Nephron progenitor cell (in vitro differentiated cells): ENCODE data around the gene TGM3.

ENCODE experiments used
- DNase-seq: peaks from one replicate; pipeline ENCODE4 v3.0.0; 2021
- H3K27ac Mint-ChIP-seq: 2 replicates; pipeline ENCODE4 v1.8.0; 2021; ENCODE audit warnings: mild to moderate bottlenecking, moderate library complexity, mixed read lengths
- H3K27me3 Mint-ChIP-seq: 2 replicates; pipeline ENCODE4 v1.8.0; 2021; ENCODE audit warnings: mild to moderate bottlenecking, low read depth, mixed read lengths; ENCODE audit not compliant: poor library complexity
- H3K36me3 Mint-ChIP-seq: 2 replicates; pipeline ENCODE4 v1.8.0; 2021; ENCODE audit warnings: low read depth, mixed read lengths
- H3K4me1 Mint-ChIP-seq: 2 replicates; pipeline ENCODE4 v1.8.0; 2021; ENCODE audit warnings: mixed read lengths
- H3K4me3 Mint-ChIP-seq: 2 replicates; pipeline ENCODE4 v1.8.0; 2021; ENCODE audit warnings: mild to moderate bottlenecking, moderate library complexity, mixed read lengths
- H3K9me3 Mint-ChIP-seq: 2 replicates; pipeline ENCODE4 v1.8.0; 2021; ENCODE audit warnings: mild to moderate bottlenecking, moderate library complexity, mixed read lengths
- CTCF ChIP-seq: fragments of 200-600 bp; sonication (generic); IDR thresholded peaks from 2 replicates; pipeline ENCODE4 v1.5.0; 2021; ENCODE audit warnings: antibody characterized with exemption

TGM3 gene

GRCh38 chr20:2305479-2305878, 9.7 kb downstream of the TGM3 start:
- Mint-ChIP-seq H3K36me3 (no peaks in the 10 kb centered on the region), H3K9me3 (no peaks in the 10 kb centered on the region), H3K27me3 (peaks cover 13% of the 10 kb centered on the region), H3K27ac (no peak overlapping the region), H3K4me1 (peaks cover 30% of the 10 kb centered on the region), H3K4me3 (no peak overlapping the region)
- no peak for TF ChIP-seq CTCF
- no peak for DNase-seq

GRCh38 chr20:2305946-2306345, 10.1 kb downstream of the TGM3 start:
- no peak for DNase-seq
- Mint-ChIP-seq H3K27me3 (peaks cover 13% of the 10 kb centered on the region), H3K4me3 (no peak overlapping the region), H3K27ac (no peak overlapping the region), H3K4me1 (peaks cover 32% of the 10 kb centered on the region), H3K36me3 (no peaks in the 10 kb centered on the region), H3K9me3 (no peaks in the 10 kb centered on the region)
- TF ChIP-seq CTCF = no peak

- Mint-ChIP-seq H3K4me3 (no peak overlapping the region), H3K9me3 (no peaks in the 10 kb centered on the region)
These were observed 11.3 kb downstream of the TGM3 start for GRCh38 chr20:2307136-2307535.

GRCh38 chr20:2311329-2311728, 15.5 kb downstream of the TGM3 start:
- Mint-ChIP-seq H3K4me3 (no peak overlapping the region), H3K4me1 (peaks cover 26% of the 10 kb centered on the region), H3K36me3 (no peaks in the 10 kb centered on the region), H3K27ac (no peak overlapping the region), H3K27me3 (peaks cover 5% of the 10 kb centered on the region), H3K9me3 (no peaks in the 10 kb centered on the region)
- no peak for TF ChIP-seq CTCF
- DNase-seq = no peak

More at GRCh38 chr20:2307136-2307535, 11.3 kb downstream of the TGM3 start:
- DNase-seq = no peak
- no peaks in the 10 kb centered on the region for H3K36me3 Mint-ChIP-seq
- H3K27ac Mint-ChIP-seq = no peak overlapping the region
- H3K4me1 Mint-ChIP-seq = peaks cover 36% of the 10 kb centered on the region
- TF ChIP-seq CTCF = no peak
- H3K27me3 Mint-ChIP-seq = peaks cover 12% of the 10 kb centered on the region

- DNase-seq = no peak
- TF ChIP-seq CTCF = no peak
- Mint-ChIP-seq H3K4me3 (no peak overlapping the region), H3K27ac (no peak overlapping the region), H3K4me1 (peaks cover 31% of the 10 kb centered on the region), H3K27me3 (peaks cover 7% of the 10 kb centered on the region), H3K9me3 (no peaks in the 10 kb centered on the region), H3K36me3 (no peaks in the 10 kb centered on the region)
These were observed 17.1 kb downstream of the TGM3 start for GRCh38 chr20:2312876-2313275.

- Mint-ChIP-seq H3K27me3 (peaks cover 7% of the 10 kb centered on the region), H3K4me3 (no peak overlapping the region), H3K36me3 (no peaks in the 10 kb centered on the region), H3K27ac (no peak overlapping the region), H3K9me3 (no peaks in the 10 kb centered on the region), H3K4me1 (peaks cover 30% of the 10 kb centered on the region)
- no peak for TF ChIP-seq CTCF
- DNase-seq = no peak
These were observed 17.5 kb downstream of the TGM3 start for GRCh38 chr20:2313316-2313715.
